MM.1S (cell line): ENCODE data around the gene CCND1.

Experiments
- DNase-seq: peaks from one replicate; pipeline ENCODE4 v3.0.0-alpha.2; 2015
- H2AFZ ChIP-seq: fragments of 300-600 bp; sonication (generic); 2 replicates; pipeline ENCODE4 v1.6.0; 2016; ENCODE audit warnings: antibody characterized with exemption, low read length
- H3F3A ChIP-seq: fragments of 300-600 bp; sonication (generic); 2 replicates; pipeline ENCODE4 v1.6.1; 2016; ENCODE audit warnings: mild to moderate bottlenecking, antibody characterized with exemption, low read length, moderate library complexity, mixed read lengths; ENCODE audit not compliant: insufficient read depth
- H3K27ac ChIP-seq: fragments of 300-600 bp; sonication (generic); 2 replicates; pipeline ENCODE4 v1.5.1; 2016; ENCODE audit warnings: mild to moderate bottlenecking, low read length
- H3K27me3 ChIP-seq: fragments of 300-600 bp; sonication (generic); replicated peaks from 2 replicates; pipeline ENCODE4 v1.6.0; 2016; ENCODE audit warnings: low read length; ENCODE audit not compliant: insufficient read depth
- H3K36me3 ChIP-seq: fragments of 300-600 bp; sonication (generic); replicated peaks from 2 replicates; pipeline ENCODE4 v1.6.1; 2016; ENCODE audit warnings: mild to moderate bottlenecking, low read length, mixed read lengths; ENCODE audit not compliant: insufficient read depth
- H3K4me1 ChIP-seq: fragments of 300-600 bp; sonication (generic); 2 replicates; pipeline ENCODE4 v1.6.1; 2016; ENCODE audit warnings: low read length, mixed read lengths
- H3K4me2 ChIP-seq: fragments of 300-600 bp; sonication (generic); 2 replicates; pipeline ENCODE4 v1.6.0; 2016; ENCODE audit warnings: low read depth, low read length
- H3K4me3 ChIP-seq: fragments of 300-600 bp; sonication (generic); 2 replicates; pipeline ENCODE4 v1.5.1; 2016; ENCODE audit warnings: low read length, mixed read lengths
- H3K79me2 ChIP-seq: fragments of 300-600 bp; sonication (generic); 2 replicates; pipeline ENCODE4 v1.6.1; 2016; ENCODE audit warnings: mixed run types, low read length, mixed read lengths
- H3K9ac ChIP-seq: fragments of 300-600 bp; sonication (generic); 2 replicates; pipeline ENCODE4 v1.6.1; 2016; ENCODE audit warnings: low read length, mixed read lengths
- H3K9me2 ChIP-seq: fragments of 300-600 bp; sonication (generic); replicated peaks from 2 replicates; pipeline ENCODE4 v1.6.1; 2016; ENCODE audit warnings: mild to moderate bottlenecking, low read length, mixed read lengths; ENCODE audit not compliant: insufficient read depth
- H3K9me3 ChIP-seq: fragments of 300-600 bp; sonication (generic); replicated peaks from 2 replicates; pipeline ENCODE4 v1.6.1; 2016; ENCODE audit warnings: mild to moderate bottlenecking, low read length, mixed read lengths; ENCODE audit not compliant: insufficient read depth
- H4K20me1 ChIP-seq: fragments of 300-600 bp; sonication (generic); 2 replicates; pipeline ENCODE4 v1.6.1; 2016; ENCODE audit warnings: mild to moderate bottlenecking, low read length, moderate library complexity, mixed read lengths; ENCODE audit not compliant: insufficient read depth
- CTCF ChIP-seq: fragments of 300-600 bp; sonication (generic); IDR thresholded peaks from 2 replicates; pipeline ENCODE4 v1.5.1; 2016; ENCODE audit warnings: antibody characterized with exemption, low read length, mixed read lengths
- EZH2 ChIP-seq: fragments of 300-600 bp; sonication (generic); optimal IDR thresholded peaks from 2 replicates; pipeline ENCODE3; 2017; ENCODE audit warnings: low read depth, mild to moderate bottlenecking, antibody characterized with exemption, low read length, mixed read lengths
- EZH2phosphoT487 ChIP-seq: fragments of 300-600 bp; sonication (generic); IDR thresholded peaks from 2 replicates; pipeline ENCODE4 v1.6.1; 2018; ENCODE audit warnings: antibody characterized with exemption, low read length

Gene CCND1

GRCh38 chr11:69662806-69663205 lies 21.9 kb downstream of the CCND1 start:
- H3K27ac ChIP-seq: no peak overlapping the region
- no peaks in the 10 kb centered on the region for H3K9me3 ChIP-seq
- H3K27me3 ChIP-seq: peaks cover 1% of the 10 kb centered on the region; the same call in 1 of the 2 replicates
- no peak overlapping the region for H2AFZ ChIP-seq
- no peaks in the 10 kb centered on the region for H3F3A ChIP-seq
- H4K20me1 ChIP-seq: no peaks in the 10 kb centered on the region
- no peaks in the 10 kb centered on the region for H3K79me2 ChIP-seq
- no peaks in the 10 kb centered on the region for H3K36me3 ChIP-seq
- no peak for DNase-seq
- H3K4me3 ChIP-seq: no peak overlapping the region
- H3K9ac ChIP-seq: no peak overlapping the region
- TF ChIP-seq EZH2 (no peak), EZH2phosphoT487 (no peak), CTCF (no peak)
- H3K9me2 ChIP-seq: no peaks in the 10 kb centered on the region
- no peak overlapping the region for H3K4me2 ChIP-seq
- H3K4me1 ChIP-seq: no peaks in the 10 kb centered on the region

DNA sequence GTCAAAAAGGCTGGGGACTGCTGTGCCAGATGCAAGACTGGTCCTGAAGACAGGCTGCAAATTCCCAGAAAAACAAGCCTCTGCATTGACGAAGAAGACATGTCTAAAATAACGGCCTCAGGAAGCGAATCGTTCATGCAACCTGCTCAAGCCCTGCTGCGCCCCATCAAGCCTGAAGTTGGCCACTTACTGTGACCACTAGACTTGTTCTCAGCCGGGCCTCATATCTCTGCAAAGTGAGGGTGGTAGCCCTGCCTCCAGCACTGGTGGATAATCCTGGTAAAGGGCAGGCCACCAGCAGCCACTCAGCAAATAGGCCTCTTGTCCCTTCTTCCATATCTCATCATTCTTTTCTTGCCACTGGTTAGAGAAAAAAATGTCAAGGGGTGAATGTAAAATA lies 22.4 kb downstream of the CCND1 start:
- no peak for DNase-seq
- no peaks in the 10 kb centered on the region for H3K36me3 ChIP-seq
- H3K27ac ChIP-seq: no peak overlapping the region
- H2AFZ ChIP-seq: no peak overlapping the region
- no peaks in the 10 kb centered on the region for H4K20me1 ChIP-seq
- no peak overlapping the region for H3K4me2 ChIP-seq
- no peaks in the 10 kb centered on the region for H3K4me1 ChIP-seq
- no peaks in the 10 kb centered on the region for H3K9me2 ChIP-seq
- TF ChIP-seq EZH2phosphoT487: no peak
- no peak for TF ChIP-seq CTCF
- TF ChIP-seq EZH2: no peak
- H3K27me3 ChIP-seq: no peaks in the 10 kb centered on the region
- no peak overlapping the region for H3K4me3 ChIP-seq
- H3K9me3 ChIP-seq: no peaks in the 10 kb centered on the region
- no peaks in the 10 kb centered on the region for H3F3A ChIP-seq
- H3K9ac ChIP-seq: no peak overlapping the region
- H3K79me2 ChIP-seq: no peaks in the 10 kb centered on the region

DNA sequence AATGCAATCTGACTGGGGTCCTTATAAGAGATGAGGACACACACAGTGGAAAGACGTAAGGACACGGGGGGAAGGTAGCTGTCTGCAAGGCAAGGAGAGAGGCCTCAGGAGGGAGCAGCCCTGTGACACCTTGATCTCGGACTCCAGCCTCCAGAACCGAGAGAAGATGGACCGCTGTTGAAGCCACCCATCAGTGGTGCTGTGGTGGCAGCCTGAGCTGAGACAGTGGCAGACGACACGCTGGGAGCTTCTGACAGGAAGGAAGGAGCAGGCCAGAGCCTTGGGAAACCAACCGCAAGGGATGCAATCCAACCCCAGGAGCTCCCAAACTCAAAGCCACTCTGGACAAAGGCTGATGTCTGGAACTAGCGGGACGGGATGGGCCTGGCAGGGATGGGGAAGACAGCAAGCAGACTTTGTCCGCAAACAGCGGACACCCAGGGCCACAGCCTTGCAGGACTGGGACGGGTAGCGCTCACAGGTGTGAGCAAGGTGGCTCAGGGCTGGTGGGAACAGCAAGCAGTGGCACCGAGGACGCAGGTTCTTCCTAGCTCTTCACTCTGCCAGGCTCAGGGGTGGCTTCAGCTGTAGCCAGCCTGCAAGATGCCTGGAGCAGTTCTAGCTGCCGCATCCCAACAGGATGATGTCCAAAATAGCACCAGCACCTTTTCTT lies 23.3 kb downstream of the CCND1 start:
- Histone ChIP-seq H4K20me1 (no peaks in the 10 kb centered on the region), H3K79me2 (0 out of 2 replicates have a peak, but pooled peaks cover 4% of the 10 kb centered on the region), H3K9me3 (no peaks in the 10 kb centered on the region), H3K4me1 (no peaks in the 10 kb centered on the region), H3K36me3 (no peaks in the 10 kb centered on the region), H3K27me3 (no peaks in the 10 kb centered on the region), H3K27ac (no peak overlapping the region), H3K9me2 (no peaks in the 10 kb centered on the region), H3K4me3 (no peak overlapping the region), H3K4me2 (no peak overlapping the region), H3F3A (no peaks in the 10 kb centered on the region), H3K9ac (no peak overlapping the region), H2AFZ (no peak overlapping the region)
- no peak for DNase-seq
- TF ChIP-seq EZH2phosphoT487 (no peak), CTCF (no peak), EZH2 (no peak)
